Natural killer cell (primary cell): ENCODE results near the gene CEP112. TPM values are rescaled to one million over a fixed set of nuclear protein-coding genes. Genes with fewer than 3 reads are reported as not detected.
A peak's percentile ranks its signal among the peaks of the same experiment; 100 is the strongest.

Source experiments
- ATAC-seq, 3 donors: fragments of 150-1000 bp in 2 of 3; fragments of 200-7000 bp in 1 of 3; cut with Tn5 transposase; 1 replicate in 1 of 3; 2 replicates in 2 of 3; pipeline ENCODE4 v1.10.0; 2021; ENCODE audit warnings: mild to moderate bottlenecking in 2 of 3, moderate library complexity in 2 of 3
- DNase-seq, 2 donors: peaks; one replicate each; pipeline versions ENCODE4 v3.0.0 to v3.0.0-alpha.2; 2013 to 2021; ENCODE audit warnings: mixed read lengths in 1 of 2
- H3K27ac ChIP-seq: one replicate; pipeline ENCODE4 v1.5.1; 2013; ENCODE audit warnings: mild to moderate bottlenecking, low read length
- H3K27me3 ChIP-seq: one replicate; pipeline ENCODE4 v1.6.1; 2013; ENCODE audit warnings: low read length; ENCODE audit not compliant: control insufficient read depth, insufficient read depth
- H3K36me3 ChIP-seq: one replicate; pipeline ENCODE4 v1.6.1; 2013; ENCODE audit warnings: low read length; ENCODE audit not compliant: control insufficient read depth, insufficient read depth
- H3K4me1 ChIP-seq: one replicate; pipeline ENCODE4 v1.6.1; 2013; ENCODE audit warnings: low read length; ENCODE audit not compliant: control insufficient read depth, insufficient read depth
- H3K4me3 ChIP-seq: one replicate; pipeline ENCODE4 v1.5.1; 2013; ENCODE audit warnings: low read length
- H3K9me3 ChIP-seq: one replicate; pipeline ENCODE4 v1.6.1; 2013; ENCODE audit warnings: low read length; ENCODE audit not compliant: control insufficient read depth, insufficient read depth
- H3K27ac Mint-ChIP-seq, 2 donors: one replicate each; pipeline ENCODE4 v1.8.0; 2022; ENCODE audit warnings: mild to moderate bottlenecking in 2 of 2, mixed read lengths in 2 of 2, moderate library complexity in 1 of 2
- H3K27me3 Mint-ChIP-seq, 2 donors: one replicate each; pipeline ENCODE4 v1.8.0; 2022; ENCODE audit warnings: low read depth in 2 of 2, mixed read lengths in 2 of 2
- H3K36me3 Mint-ChIP-seq: one replicate; pipeline ENCODE4 v1.8.0; 2022; ENCODE audit warnings: mixed read lengths
- H3K4me1 Mint-ChIP-seq, 2 donors: one replicate each; pipeline ENCODE4 v1.8.0; 2022; ENCODE audit warnings: mixed read lengths in 2 of 2
- H3K4me3 Mint-ChIP-seq: one replicate; pipeline ENCODE4 v1.8.0; 2022; ENCODE audit warnings: mild to moderate bottlenecking, moderate library complexity, mixed read lengths
- H3K9me3 Mint-ChIP-seq, 2 donors: one replicate each; pipeline ENCODE4 v1.8.0; 2022; ENCODE audit warnings: mixed read lengths in 2 of 2
- CTCF ChIP-seq: fragments of 200-600 bp; IDR thresholded peaks from one replicate; pipeline ENCODE4 v1.8.0; 2022; ENCODE audit warnings: antibody characterized with exemption
- WGBS: methylation state at CpG from one replicate; pipeline ENCODE4 v1.1.7; 2013; ENCODE audit warnings: missing lambda C conversion rate; ENCODE audit not compliant: insufficient coverage; 5-methylcytosine and 5-hydroxymethylcytosine counted together
- intact Hi-C: fragments of 100-400 bp; cut with micrococcal nuclease; formaldehyde crosslinking; loops from one replicate; pipeline ENCODE4 v1.14.2; 2022
- total RNA-seq, 4 donors: library from RNA; stranded (reverse); fragments of 120-200 nt in 1 of 4; gene quantifications; one replicate each; pipeline versions ENCODE4 v1.2.3 to v1.2.4, GENCODE V29; 2013 to 2022

Gene CEP112
- total RNA-seq, 3 donors from 2014 or later (not counting 1 experiment from before 2014, with no cell fraction given) = 0.60 to 1.1 (median 0.85) TPM

GRCh38 chr17:65711671-65712276, 480.2 kb downstream of the CEP112 start:
- Histone ChIP-seq H3K27me3 (no peaks in the 10 kb centered on the region), H3K9me3 (no peaks in the 10 kb centered on the region), H3K36me3 (no peaks in the 10 kb centered on the region), H3K4me1 (no peaks in the 10 kb centered on the region), H3K4me3 (no peak overlapping the region), H3K27ac (no peak overlapping the region)
- DNase-seq (peak in 1 of 2 donors; percentile 15), ATAC-seq (no peak)
- intact Hi-C loops = no loop called here
- Mint-ChIP-seq H3K9me3 (no peaks in the 10 kb centered on the region), H3K36me3 (no peaks in the 10 kb centered on the region), H3K27me3 (peaks cover 10 to 13% of the 10 kb centered on the region in 2 donors), H3K27ac (no peak overlapping the region), H3K4me1 (no peaks in the 10 kb centered on the region), H3K4me3 (no peak overlapping the region)
- TF ChIP-seq CTCF = no peak
- WGBS = 82% methylated on average over 7 of the region's 8 CpGs

GRCh38 chr17:65707780-65708179, 484.2 kb downstream of the CEP112 start:
- no peak overlapping the region for H3K4me3 ChIP-seq
- intact Hi-C loops = no loop called here
- 70% methylated on average over 1 of the region's 2 CpGs for WGBS
- no peak for TF ChIP-seq CTCF
- Mint-ChIP-seq H3K9me3 (no peaks in the 10 kb centered on the region), H3K4me1 (no peaks in the 10 kb centered on the region), H3K27me3 (peaks cover 8 to 13% of the 10 kb centered on the region in 2 donors), H3K36me3 (no peaks in the 10 kb centered on the region), H3K4me3 (no peak overlapping the region), H3K27ac (no peak overlapping the region)
- no peaks in the 10 kb centered on the region for H3K4me1 ChIP-seq
- DNase-seq (no peak), ATAC-seq (no peak)
- no peak overlapping the region for H3K27ac ChIP-seq
- no peaks in the 10 kb centered on the region for H3K9me3 ChIP-seq
- H3K27me3 ChIP-seq = no peaks in the 10 kb centered on the region
- H3K36me3 ChIP-seq = no peaks in the 10 kb centered on the region

GRCh38 chr17:65704731-65705130, 487.2 kb downstream of the CEP112 start:
- Histone ChIP-seq H3K27me3 (no peaks in the 10 kb centered on the region), H3K27ac (no peak overlapping the region), H3K36me3 (no peaks in the 10 kb centered on the region), H3K4me1 (no peaks in the 10 kb centered on the region), H3K9me3 (no peaks in the 10 kb centered on the region), H3K4me3 (no peak overlapping the region)
- H3K4me3 Mint-ChIP-seq = no peak overlapping the region
- intact Hi-C loops = no loop called here
- peaks cover 17 to 28% of the 10 kb centered on the region in 2 donors for H3K27me3 Mint-ChIP-seq
- TF ChIP-seq CTCF = no peak
- ATAC-seq (no peak), DNase-seq (no peak)
- no peak overlapping the region for H3K27ac Mint-ChIP-seq
- H3K9me3 Mint-ChIP-seq = no peaks in the 10 kb centered on the region
- WGBS = 74% methylated on average over 4 of the region's 5 CpGs
- no peaks in the 10 kb centered on the region for H3K36me3 Mint-ChIP-seq
- H3K4me1 Mint-ChIP-seq = no peaks in the 10 kb centered on the region

- ATAC-seq (no peak), DNase-seq (no peak)
- no peak for TF ChIP-seq CTCF
- no peak overlapping the region for H3K4me3 Mint-ChIP-seq
- H3K27me3 Mint-ChIP-seq = peaks cover 20 to 37% of the 10 kb centered on the region in 2 donors
- Histone ChIP-seq H3K4me1 (no peaks in the 10 kb centered on the region), H3K27ac (no peak overlapping the region), H3K36me3 (no peaks in the 10 kb centered on the region), H3K4me3 (no peak overlapping the region), H3K27me3 (no peaks in the 10 kb centered on the region), H3K9me3 (no peaks in the 10 kb centered on the region)
- no peaks in the 10 kb centered on the region for H3K36me3 Mint-ChIP-seq
- H3K9me3 Mint-ChIP-seq = no peaks in the 10 kb centered on the region
- 89% methylated on average over 9 of the region's 9 CpGs for WGBS
- no peaks in the 10 kb centered on the region for H3K4me1 Mint-ChIP-seq
- intact Hi-C loops = no loop called here
- no peak overlapping the region for H3K27ac Mint-ChIP-seq
Observed at GRCh38 chr17:65703891-65704290, 488.0 kb downstream of the CEP112 start.
